ENCODE results near the gene UBE2F.

The UBE2F gene

GRCh38 chr2:237995036-237995435 is 28.2 kb downstream of the UBE2F start:
- H4K20me1 ChIP-seq = peaks cover 0 to 24% (median 0%) of the 10 kb centered on the region in 11 experiments; a peak in 4 of 22 replicates
- H3K4me1 ChIP-seq = peaks cover 0 to 2% (median 0%) of the 10 kb centered on the region in 10 experiments; a peak in 2 of 20 replicates
- no peak overlapping the region for H3K4me3 ChIP-seq
- no peak overlapping the region for H3K4me2 ChIP-seq
- H3K36me3 ChIP-seq = peaks cover 25 to 97% (median 65%) of the 10 kb centered on the region in 11 experiments
- H3K9me3 ChIP-seq (replicated peaks in 1 of 11) = peaks cover 9 to 14% (median 12%) of the 10 kb centered on the region in 11 experiments; a peak in 20 of 22 replicates
- no peak overlapping the region for H3K9ac ChIP-seq
- TF ChIP-seq Cebpa-rat (IDR thresholded peaks at IDR 0.05) = no peak
- H3K27me3 ChIP-seq = no peaks in the 10 kb centered on the region
- no peak overlapping the region for H3K27ac ChIP-seq

DNA sequence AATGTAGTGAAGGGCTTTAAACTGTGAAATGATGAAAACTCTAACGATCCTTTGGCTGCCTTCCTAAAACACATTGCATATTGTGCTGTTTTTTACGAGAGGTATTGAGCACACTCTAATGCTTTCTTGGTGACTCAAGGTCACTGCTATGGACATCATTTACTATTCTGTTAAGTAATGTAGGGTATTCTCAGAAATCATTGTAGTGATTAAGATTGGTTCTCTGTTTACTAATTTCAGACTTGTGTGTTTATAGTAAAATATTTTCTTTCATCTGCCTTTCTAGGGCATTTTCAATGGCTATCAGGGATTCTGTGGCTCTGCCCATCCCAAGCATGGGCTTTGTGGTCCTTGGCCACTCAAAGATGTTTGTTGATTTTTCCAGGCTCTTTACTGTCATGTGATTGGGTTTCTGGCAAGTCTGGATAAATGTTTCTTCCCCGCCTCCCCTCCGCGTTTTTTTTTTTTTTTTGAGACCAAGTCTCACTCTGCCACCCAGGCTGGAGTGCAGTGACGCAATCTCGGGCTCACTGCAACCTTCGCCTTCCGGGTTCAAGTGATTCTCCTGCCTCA is 29.3 kb downstream of the UBE2F start:
- no peak overlapping the region for H3K4me2 ChIP-seq
- H3K9ac ChIP-seq = no peak overlapping the region
- H3K9me3 ChIP-seq (replicated peaks in 1 of 11) = peaks cover 9 to 15% (median 13%) of the 10 kb centered on the region in 11 experiments; a peak in 20 of 22 replicates
- H3K27me3 ChIP-seq = no peaks in the 10 kb centered on the region
- no peaks in the 10 kb centered on the region for H3K4me1 ChIP-seq
- TF ChIP-seq Cebpa-rat (IDR thresholded peaks at IDR 0.05) = no peak
- peaks cover 27 to 97% (median 64%) of the 10 kb centered on the region in 11 experiments for H3K36me3 ChIP-seq
- peaks cover 0 to 30% (median 0%) of the 10 kb centered on the region in 11 experiments; a peak in 4 of 22 replicates for H4K20me1 ChIP-seq
- H3K4me3 ChIP-seq = no peak overlapping the region
- H3K27ac ChIP-seq = no peak overlapping the region; a peak in 1 of 22 replicates

DNA sequence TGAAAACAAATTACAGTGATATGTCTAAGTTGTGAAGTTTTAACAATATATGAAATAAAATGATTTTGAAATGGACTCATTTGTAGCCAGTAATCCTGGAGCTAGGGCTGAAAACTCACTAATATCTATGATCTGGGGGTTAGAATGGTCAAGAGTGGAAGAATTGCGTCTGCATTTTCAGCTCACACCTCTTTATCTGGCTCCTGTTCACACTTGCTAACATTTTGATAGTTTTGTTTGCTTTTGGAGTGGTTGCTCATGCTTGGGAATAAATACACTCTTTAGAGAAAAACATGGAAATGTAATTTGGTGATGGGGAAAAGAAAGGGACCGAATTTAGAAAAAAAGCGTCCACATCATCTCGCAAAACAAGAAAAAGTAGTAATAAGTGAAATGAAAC is 30.7 kb downstream of the UBE2F start:
- Histone ChIP-seq H3K27ac (no peak overlapping the region), H3K27me3 (no peaks in the 10 kb centered on the region), H3K9me3 (replicated peaks in 1 of 11) (peaks cover 9 to 15% (median 13%) of the 10 kb centered on the region in 11 experiments; a peak in 20 of 22 replicates), H3K4me1 (no peaks in the 10 kb centered on the region), H3K9ac (no peak overlapping the region), H3K4me3 (no peak overlapping the region), H4K20me1 (peaks cover 0 to 30% (median 0%) of the 10 kb centered on the region in 11 experiments; a peak in 3 of 22 replicates), H3K4me2 (no peak overlapping the region), H3K36me3 (peaks cover 21 to 95% (median 54%) of the 10 kb centered on the region in 11 experiments)
- TF ChIP-seq Cebpa-rat (IDR thresholded peaks at IDR 0.05) = no peak

DNA sequence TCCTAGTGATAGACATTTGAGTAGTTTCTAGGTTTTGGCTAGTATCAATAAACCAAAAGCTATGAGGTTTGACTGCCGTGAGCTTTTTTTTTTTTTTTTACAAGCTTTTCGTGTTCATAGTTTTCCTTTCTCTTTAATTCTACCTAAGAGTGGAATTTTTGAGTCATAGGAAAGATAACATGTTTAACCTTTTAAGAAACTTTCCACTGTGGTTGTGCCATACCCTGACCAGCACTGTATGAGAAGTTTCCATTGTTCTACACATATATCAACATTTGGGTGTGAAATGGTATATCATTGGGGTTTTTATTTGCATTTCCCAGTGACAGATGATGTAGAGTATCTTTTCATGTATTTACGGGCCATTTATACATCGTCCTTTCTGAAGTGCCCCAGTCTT is 31.7 kb downstream of the UBE2F start:
- Histone ChIP-seq H3K27ac (no peak overlapping the region), H3K4me2 (no peak overlapping the region)

DNA sequence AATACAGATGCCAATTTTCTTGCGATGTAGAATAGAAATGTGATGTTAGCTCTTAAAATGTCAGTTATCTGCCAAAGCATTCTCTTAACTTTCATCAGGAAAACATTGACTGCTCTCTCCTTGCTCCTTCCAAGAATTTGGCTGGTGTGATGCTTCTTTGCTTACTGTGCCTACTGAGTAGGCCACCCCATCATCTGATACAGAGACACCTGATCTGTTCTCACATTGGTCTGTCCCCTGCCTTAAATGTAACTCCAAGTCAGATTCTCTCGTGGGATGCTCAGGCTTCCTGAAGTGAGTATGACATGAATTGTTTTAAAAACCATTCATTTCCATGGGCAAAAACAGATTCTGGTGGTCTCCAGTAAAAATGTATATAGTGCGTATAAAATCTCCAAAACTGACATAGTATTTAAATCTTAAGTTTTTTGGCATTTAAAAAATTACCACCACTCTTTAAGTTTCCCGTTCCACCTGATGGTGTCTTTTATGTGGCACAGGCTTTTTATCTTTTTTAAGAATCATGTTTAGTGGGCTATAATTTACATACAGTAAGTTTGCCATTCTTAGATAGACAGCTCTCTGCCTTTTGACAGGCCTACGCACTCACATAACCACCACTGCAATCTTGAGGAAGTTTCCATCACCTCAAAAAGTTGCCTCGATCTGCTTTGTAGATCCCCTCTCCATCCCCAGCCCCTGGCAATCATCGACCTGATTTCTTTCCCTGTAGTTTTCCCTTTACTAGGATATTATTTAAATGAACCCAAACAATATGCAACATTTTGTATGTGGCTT is 36.6 kb downstream of the UBE2F start:
- Histone ChIP-seq H3K4me1 (peaks cover 0 to 19% (median 0%) of the 10 kb centered on the region in 10 experiments; a peak in 6 of 20 replicates), H3K9me3 (replicated peaks in 1 of 11) (peaks cover 9 to 15% (median 13%) of the 10 kb centered on the region in 11 experiments; a peak in 20 of 22 replicates), H3K9ac (no peak overlapping the region), H3K27me3 (no peaks in the 10 kb centered on the region), H4K20me1 (peaks cover 0 to 63% (median 6%) of the 10 kb centered on the region in 11 experiments; a peak in 10 of 22 replicates), H3K36me3 (peaks cover 14 to 80% (median 37%) of the 10 kb centered on the region in 11 experiments), H3K4me2 (no peak overlapping the region), H3K4me3 (no peak overlapping the region), H3K27ac (no peak overlapping the region)
- no peak for TF ChIP-seq Cebpa-rat (IDR thresholded peaks at IDR 0.05)

More for the DNA sequence above, 31.7 kb downstream of the UBE2F start:
- H3K4me3 ChIP-seq = no peak overlapping the region
- H3K9me3 ChIP-seq (replicated peaks in 1 of 11) = peaks cover 9 to 15% (median 13%) of the 10 kb centered on the region in 11 experiments; a peak in 20 of 22 replicates
- H3K4me1 ChIP-seq = no peaks in the 10 kb centered on the region
- H4K20me1 ChIP-seq = peaks cover 0 to 34% (median 0%) of the 10 kb centered on the region in 11 experiments; a peak in 4 of 22 replicates
- no peaks in the 10 kb centered on the region for H3K27me3 ChIP-seq
- TF ChIP-seq Cebpa-rat (IDR thresholded peaks at IDR 0.05) = no peak
- no peak overlapping the region for H3K9ac ChIP-seq
- peaks cover 14 to 95% (median 45%) of the 10 kb centered on the region in 11 experiments for H3K36me3 ChIP-seq

DNA sequence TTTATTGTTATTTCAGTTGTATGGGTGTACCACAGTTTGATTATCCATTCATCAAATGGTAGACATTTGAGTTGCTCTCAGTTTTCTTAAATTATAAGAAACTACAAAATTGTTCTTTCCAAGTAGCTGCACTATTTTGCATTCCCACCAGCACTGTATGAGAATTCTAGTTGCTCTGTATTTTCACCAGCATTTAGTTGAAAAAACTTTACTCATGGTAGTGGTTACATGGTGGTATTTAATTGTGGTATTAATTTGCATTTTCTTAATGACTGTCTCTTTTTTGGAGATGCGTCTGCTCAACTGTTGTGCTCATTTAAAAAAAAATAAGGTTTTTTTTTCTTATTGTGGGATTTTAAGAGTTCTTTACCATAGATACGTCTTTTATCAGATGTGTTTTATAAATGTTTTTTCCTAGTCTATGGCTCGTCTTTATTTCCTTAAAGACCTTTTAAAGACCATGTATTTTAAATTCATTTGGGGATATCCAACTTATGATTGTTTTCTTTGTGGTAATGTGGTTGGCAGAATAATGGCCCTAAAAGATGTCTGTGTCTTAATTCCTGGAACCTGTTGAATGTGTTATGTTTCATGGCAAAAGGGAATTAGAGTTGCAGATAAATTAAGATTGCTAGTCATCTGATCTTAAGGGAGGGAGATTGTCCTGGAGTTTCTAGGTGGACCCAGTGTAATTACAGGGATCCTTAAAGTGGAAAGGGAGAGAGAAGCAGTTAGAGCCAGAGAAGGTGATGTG is 37.4 kb downstream of the UBE2F start:
- Histone ChIP-seq H3K4me3 (no peak overlapping the region), H3K36me3 (peaks cover 14 to 72% (median 33%) of the 10 kb centered on the region in 11 experiments), H3K4me2 (no peak overlapping the region), H3K4me1 (peaks cover 0 to 22% (median 0%) of the 10 kb centered on the region in 10 experiments; a peak in 6 of 20 replicates), H3K27ac (no peak overlapping the region), H3K27me3 (no peaks in the 10 kb centered on the region), H4K20me1 (peaks cover 0 to 67% (median 8%) of the 10 kb centered on the region in 11 experiments; a peak in 12 of 22 replicates), H3K9me3 (replicated peaks in 1 of 11) (peaks cover 6 to 9% (median 8%) of the 10 kb centered on the region in 11 experiments; a peak in 20 of 22 replicates), H3K9ac (no peak overlapping the region)
- TF ChIP-seq Cebpa-rat (IDR thresholded peaks at IDR 0.05) = no peak

DNA sequence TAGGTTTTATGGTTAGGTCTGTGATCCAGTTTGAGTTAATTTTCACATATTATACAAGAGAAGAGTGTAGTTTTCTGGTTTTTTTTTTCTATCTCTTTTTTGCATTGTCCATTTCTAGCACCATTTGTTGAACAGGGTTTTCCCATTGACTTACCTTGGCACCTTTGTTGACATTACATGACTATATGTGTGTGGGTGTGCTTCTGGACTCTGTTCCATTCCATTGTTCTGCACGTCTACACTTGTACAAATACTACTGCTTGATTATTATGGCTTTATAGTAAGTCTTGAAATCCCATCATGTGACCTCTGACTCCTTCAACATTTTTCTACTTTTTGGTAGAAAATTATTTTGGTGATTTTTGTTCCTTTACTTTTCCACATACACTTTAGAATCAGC is 38.7 kb downstream of the UBE2F start:
- Histone ChIP-seq H4K20me1 (peaks cover 0 to 79% (median 12%) of the 10 kb centered on the region in 11 experiments; a peak in 13 of 22 replicates), H3K9me3 (replicated peaks in 1 of 11) (no peaks in the 10 kb centered on the region), H3K9ac (no peak overlapping the region), H3K27me3 (no peaks in the 10 kb centered on the region), H3K27ac (no peak overlapping the region), H3K36me3 (peaks cover 5 to 65% (median 26%) of the 10 kb centered on the region in 11 experiments; a peak in 19 of 22 replicates), H3K4me2 (peak overlapping the region in 2 of 11 experiments; percentile 33 to 39; a peak in 1 of 22 replicates), H3K4me3 (no peak overlapping the region), H3K4me1 (peaks cover 0 to 27% (median 3%) of the 10 kb centered on the region in 10 experiments; a peak in 7 of 20 replicates)
- no peak for TF ChIP-seq Cebpa-rat (IDR thresholded peaks at IDR 0.05)

- TF ChIP-seq Cebpa-rat (IDR thresholded peaks at IDR 0.05) = no peak
- H3K4me3 ChIP-seq = no peak overlapping the region
- peaks cover 6 to 65% (median 25%) of the 10 kb centered on the region in 11 experiments; a peak in 19 of 22 replicates for H3K36me3 ChIP-seq
- no peak overlapping the region for H3K9ac ChIP-seq
- H3K4me1 ChIP-seq = peaks cover 0 to 27% (median 3%) of the 10 kb centered on the region in 10 experiments; a peak in 7 of 20 replicates
- no peak overlapping the region for H3K27ac ChIP-seq
- no peaks in the 10 kb centered on the region for H3K9me3 ChIP-seq (replicated peaks in 1 of 11)
- H3K4me2 ChIP-seq = peak overlapping the region in 4 of 11 experiments; percentile 24 to 60 (median 36); a peak in 5 of 22 replicates
- peaks cover 0 to 89% (median 12%) of the 10 kb centered on the region in 11 experiments; a peak in 13 of 22 replicates for H4K20me1 ChIP-seq
- no peaks in the 10 kb centered on the region for H3K27me3 ChIP-seq
These were observed 39.7 kb downstream of the UBE2F start for GRCh38 chr2:238006510-238006909.
